ENCODE data around the gene DOCK11.

The DOCK11 gene

GRCh38 chrX:118502161-118502789 lies 6.7 kb downstream of the DOCK11 start:
- DNase-seq = no peak

GRCh38 chrX:118503260-118504041 lies 7.8 kb downstream of the DOCK11 start:
- DNase-seq = no peak

GRCh38 chrX:118504581-118504980 lies 9.0 kb downstream of the DOCK11 start:
- no peak for DNase-seq

GRCh38 chrX:118506805-118507480 lies 11.3 kb downstream of the DOCK11 start:
- no peak for DNase-seq

- no peak for DNase-seq
Measured at GRCh38 chrX:118507766-118508165, 12.2 kb downstream of the DOCK11 start.

- DNase-seq = no peak
Measured at GRCh38 chrX:118508221-118508620, 12.6 kb downstream of the DOCK11 start.

- DNase-seq = no peak
Measured at GRCh38 chrX:118508635-118509034, 13.0 kb downstream of the DOCK11 start.

- DNase-seq = no peak
Measured at GRCh38 chrX:118510111-118510510, 14.5 kb downstream of the DOCK11 start.

- no peak for DNase-seq
Measured at GRCh38 chrX:118513120-118513898, 17.7 kb downstream of the DOCK11 start.

GRCh38 chrX:118519411-118520215 lies 24.0 kb downstream of the DOCK11 start:
- DNase-seq = no peak

- no peak for DNase-seq
Measured at GRCh38 chrX:118520216-118521206, 24.9 kb downstream of the DOCK11 start.

GRCh38 chrX:118521435-118521834 lies 25.8 kb downstream of the DOCK11 start:
- no peak for DNase-seq

GRCh38 chrX:118522230-118522926 lies 26.8 kb downstream of the DOCK11 start:
- no peak for DNase-seq

- DNase-seq = no peak
Measured at GRCh38 chrX:118523920-118524319, 28.3 kb downstream of the DOCK11 start.

- no peak for DNase-seq
Measured at GRCh38 chrX:118524344-118524743, 28.7 kb downstream of the DOCK11 start.

GRCh38 chrX:118525174-118525730 lies 29.6 kb downstream of the DOCK11 start:
- DNase-seq = no peak

GRCh38 chrX:118526149-118526548 lies 30.5 kb downstream of the DOCK11 start:
- DNase-seq = no peak

GRCh38 chrX:118528071-118528737 lies 32.6 kb downstream of the DOCK11 start:
- no peak for DNase-seq

- DNase-seq = no peak
Measured at GRCh38 chrX:118530219-118530911, 34.8 kb downstream of the DOCK11 start.
